Upper lobe of left lung (tissue), 6 donors: Measurements from ENCODE around the gene GNG13. TPM values are rescaled to one million over a fixed set of nuclear protein-coding genes. Genes with fewer than 3 reads are reported as not detected.

Experiments used
- ATAC-seq, 2 donors: fragments of 200-7000 bp; cut with Tn5 transposase; one replicate each; pipeline ENCODE4 v1.9.1; 2022; ENCODE audit warnings: mild to moderate bottlenecking in 2 of 2, moderate library complexity in 2 of 2; ENCODE audit not compliant: low FRiP score in 2 of 2
- DNase-seq, 2 donors: peaks; one replicate each; pipeline ENCODE4 v3.0.0-alpha.2; 2019 to 2020
- H3K27ac ChIP-seq, 4 donors: fragments of 200-600 bp; sonication (generic); one replicate each; pipeline ENCODE4 v1.5.1; 2016 to 2019
- H3K27me3 ChIP-seq, 4 donors: fragments of 200-600 bp; sonication (generic); one replicate each; pipeline ENCODE4 v1.5.1; 2017 to 2019
- H3K36me3 ChIP-seq, 4 donors: fragments of 200-600 bp; sonication (generic); one replicate each; pipeline ENCODE4 v1.5.1; 2016 to 2019
- H3K4me1 ChIP-seq, 4 donors: fragments of 200-600 bp; sonication (generic); one replicate each; pipeline ENCODE4 v1.5.1; 2018 to 2019
- H3K4me3 ChIP-seq, 4 donors: fragments of 200-600 bp; sonication (generic); one replicate each; pipeline ENCODE4 v1.5.1; 2017 to 2019; ENCODE audit warnings: mild to moderate bottlenecking in 2 of 4, moderate library complexity in 1 of 4
- H3K9me3 ChIP-seq, 4 donors: fragments of 200-600 bp; sonication (generic); one replicate each; pipeline ENCODE4 v1.5.1; 2018 to 2019
- EP300 ChIP-seq, 4 donors: sonication (generic); formaldehyde crosslinking; IDR thresholded peaks; one replicate each; pipeline ENCODE4 v1.5.1; 2017; ENCODE audit warnings: antibody characterized with exemption in 4 of 4, control low read depth in 2 of 4
- POLR2A ChIP-seq, 4 donors: fragments of 450-650 bp; IDR thresholded peaks; one replicate each; pipeline ENCODE4 v1.5.1; 2016 to 2017; ENCODE audit warnings: antibody characterized with exemption in 4 of 4, mild to moderate bottlenecking in 2 of 4
- POLR2AphosphoS5 ChIP-seq, 2 donors: sonication (generic); formaldehyde crosslinking; IDR thresholded peaks; one replicate each; pipeline ENCODE4 v1.5.1; 2017; ENCODE audit warnings: antibody characterized with exemption in 2 of 2
- WGBS, 2 donors: methylation state at CpG; one replicate each; pipeline ENCODE4 v1.1.5; 2017 to 2018; 5-methylcytosine and 5-hydroxymethylcytosine counted together
- total RNA-seq, 6 donors: library from RNA; depleted of rRNA in 4 of 6; stranded (reverse); fragments of >200 nt in 4 of 6; gene quantifications; one replicate each; pipeline versions ENCODE4 v1.1.0 to v1.2.1, GENCODE V29; 2016 to 2021
- TF ChIP-seq, protein P1 (sequence below), 6 experiments: fragments of 450-650 bp in 4 of 6; fragments of 200-600 bp in 2 of 6; sonication (generic) in 2 of 6; IDR thresholded peaks; one replicate each; pipeline ENCODE4 v1.5.1; 2016 to 2019; ENCODE audit warnings: antibody characterized with exemption in 6 of 6
- donor health status: DM: no; HTN: no; CAD: no; lungs with moderate emphysema.
- donor health status: DM: no; HTN: yes; CAD: no; lungs with severe emphysema.

Gene GNG13
- total RNA-seq, 6 donors from 2014 or later = not detected

DNA sequence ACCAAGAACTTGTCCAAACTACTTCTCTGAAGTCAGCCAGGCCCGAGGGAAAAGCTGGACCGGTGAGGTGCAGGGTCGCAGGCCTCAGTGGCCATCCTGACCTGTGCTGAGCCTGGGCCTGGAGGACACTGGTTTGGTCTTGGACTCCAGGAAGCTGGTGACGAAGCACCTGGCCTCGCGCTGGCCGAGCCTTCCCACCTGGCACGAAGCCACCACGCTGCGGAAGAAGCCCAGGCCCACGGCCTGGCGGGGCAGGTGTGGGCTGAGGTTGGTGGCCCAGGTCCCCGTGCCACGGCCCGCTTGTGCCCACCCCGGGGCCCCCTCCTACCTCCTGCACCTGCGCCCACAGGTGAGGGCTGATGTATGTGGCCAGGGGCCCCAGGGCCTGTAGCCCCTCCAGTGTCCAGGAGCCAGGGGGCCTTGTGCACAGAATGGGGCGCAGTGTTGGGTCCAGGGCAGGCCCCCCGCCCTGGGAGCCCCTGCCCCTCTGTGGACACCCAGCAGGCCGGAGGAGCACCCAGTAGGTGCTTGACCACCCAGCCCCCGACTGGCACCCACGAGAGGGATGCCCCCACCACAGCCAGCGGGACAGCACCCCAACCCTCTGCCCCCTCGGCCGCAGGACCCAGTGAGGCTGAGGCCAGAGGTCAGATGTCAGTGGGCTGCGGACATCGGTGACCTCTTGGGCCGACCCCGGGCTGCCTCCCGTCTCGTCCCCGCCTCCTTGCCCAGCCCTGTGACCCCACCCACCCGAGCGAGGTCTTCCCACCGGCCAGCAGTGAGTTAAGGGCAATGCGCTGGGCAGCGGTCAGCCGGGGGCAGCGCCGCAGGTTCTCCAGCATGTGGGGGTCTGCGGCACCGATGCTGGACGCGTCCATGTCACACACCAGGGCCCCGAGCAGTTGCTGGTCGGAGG, 26.2 kb downstream of the GNG13 start:
- 79 to 81% methylated on average over 5 to 36 of the region's 46 CpGs for WGBS, 2 donors
- Histone ChIP-seq H3K27ac (no peak overlapping the region), H3K4me3 (no peak overlapping the region), H3K9me3 (no peaks in the 10 kb centered on the region), H3K4me1 (no peaks in the 10 kb centered on the region), H3K36me3 (no peaks in the 10 kb centered on the region), H3K27me3 (peaks cover 0 to 5% (median 0%) of the 10 kb centered on the region in 4 donors)
- no peak for ATAC-seq
- no peak for TF ChIP-seq POLR2AphosphoS5 (IDR thresholded peaks at IDR 0.05)
- TF ChIP-seq, protein P1, sequence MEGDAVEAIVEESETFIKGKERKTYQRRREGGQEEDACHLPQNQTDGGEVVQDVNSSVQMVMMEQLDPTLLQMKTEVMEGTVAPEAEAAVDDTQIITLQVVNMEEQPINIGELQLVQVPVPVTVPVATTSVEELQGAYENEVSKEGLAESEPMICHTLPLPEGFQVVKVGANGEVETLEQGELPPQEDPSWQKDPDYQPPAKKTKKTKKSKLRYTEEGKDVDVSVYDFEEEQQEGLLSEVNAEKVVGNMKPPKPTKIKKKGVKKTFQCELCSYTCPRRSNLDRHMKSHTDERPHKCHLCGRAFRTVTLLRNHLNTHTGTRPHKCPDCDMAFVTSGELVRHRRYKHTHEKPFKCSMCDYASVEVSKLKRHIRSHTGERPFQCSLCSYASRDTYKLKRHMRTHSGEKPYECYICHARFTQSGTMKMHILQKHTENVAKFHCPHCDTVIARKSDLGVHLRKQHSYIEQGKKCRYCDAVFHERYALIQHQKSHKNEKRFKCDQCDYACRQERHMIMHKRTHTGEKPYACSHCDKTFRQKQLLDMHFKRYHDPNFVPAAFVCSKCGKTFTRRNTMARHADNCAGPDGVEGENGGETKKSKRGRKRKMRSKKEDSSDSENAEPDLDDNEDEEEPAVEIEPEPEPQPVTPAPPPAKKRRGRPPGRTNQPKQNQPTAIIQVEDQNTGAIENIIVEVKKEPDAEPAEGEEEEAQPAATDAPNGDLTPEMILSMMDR (IDR thresholded peaks at IDR 0.05) = no peak
- TF ChIP-seq POLR2A (IDR thresholded peaks at IDR 0.05) = no peak
- TF ChIP-seq EP300 (IDR thresholded peaks at IDR 0.05) = no peak
- DNase-seq = peak in 1 of 2 donors; percentile 78

DNA sequence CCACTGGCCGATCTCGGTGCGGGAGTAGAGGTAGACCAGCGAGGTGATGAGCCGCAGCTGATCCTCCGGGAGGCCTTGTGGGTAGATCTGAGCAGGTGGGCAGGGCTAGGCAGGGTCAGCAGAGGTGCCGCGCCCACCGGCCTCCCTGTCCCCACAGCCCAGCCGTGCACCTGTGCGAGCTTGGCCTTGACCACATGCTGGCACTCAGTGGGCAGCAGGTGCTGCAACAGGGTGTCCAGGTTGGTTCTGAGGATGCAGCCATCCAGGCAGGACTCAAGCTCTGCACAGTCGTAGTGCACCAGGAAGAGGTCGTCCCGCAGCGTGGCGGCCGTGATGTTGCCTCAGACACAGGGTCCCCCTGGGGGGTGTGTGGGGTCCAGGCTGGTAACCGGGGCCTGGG, 27.6 kb downstream of the GNG13 start:
- Histone ChIP-seq H3K27me3 (peaks cover 0 to 5% (median 0%) of the 10 kb centered on the region in 4 donors), H3K4me3 (no peak overlapping the region), H3K36me3 (no peaks in the 10 kb centered on the region), H3K4me1 (no peaks in the 10 kb centered on the region), H3K9me3 (no peaks in the 10 kb centered on the region), H3K27ac (no peak overlapping the region)
- DNase-seq = peak in 1 of 2 donors; percentile 76
- ATAC-seq = no peak
- WGBS, 2 donors = 77 to 88% methylated on average over 2 to 12 of the region's 18 CpGs
- TF ChIP-seq, protein P1 (IDR thresholded peaks at IDR 0.05) = no peak
- TF ChIP-seq POLR2AphosphoS5 (IDR thresholded peaks at IDR 0.05) (no peak), EP300 (IDR thresholded peaks at IDR 0.05) (no peak)

DNA sequence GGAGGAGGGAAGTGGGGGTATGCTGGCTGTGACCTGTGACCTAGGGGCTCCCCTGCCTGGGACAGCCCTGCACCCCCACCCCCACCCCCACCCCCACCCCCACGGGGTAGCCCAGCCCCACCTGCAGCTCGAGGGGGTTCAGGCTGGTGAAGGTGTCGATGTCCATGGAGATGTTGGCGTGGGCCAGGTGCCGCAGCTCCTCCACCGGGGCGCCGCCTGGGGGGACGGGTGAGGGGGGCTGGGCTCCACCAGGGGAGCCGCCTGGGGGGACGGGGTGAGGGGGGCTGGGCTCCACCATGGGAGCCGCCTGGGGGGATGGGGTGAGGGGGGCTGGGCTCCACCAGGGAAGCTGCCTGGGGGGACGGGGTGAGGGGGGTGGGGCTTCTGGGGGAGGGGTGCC, 30.1 kb downstream of the GNG13 start:
- Histone ChIP-seq H3K27me3 (peaks cover 0 to 5% (median 0%) of the 10 kb centered on the region in 4 donors), H3K27ac (no peak overlapping the region), H3K4me1 (no peaks in the 10 kb centered on the region), H3K36me3 (no peaks in the 10 kb centered on the region), H3K4me3 (no peak overlapping the region), H3K9me3 (no peaks in the 10 kb centered on the region)
- TF ChIP-seq, protein P1 (IDR thresholded peaks at IDR 0.05) = no peak
- no peak for TF ChIP-seq POLR2AphosphoS5 (IDR thresholded peaks at IDR 0.05)
- no peak for TF ChIP-seq EP300 (IDR thresholded peaks at IDR 0.05)
- TF ChIP-seq POLR2A (IDR thresholded peaks at IDR 0.05) = no peak
- ATAC-seq (no peak), DNase-seq (peak in 1 of 2 donors; percentile 38)
- 20 to 71% methylated on average over 1 to 9 of the region's 13 CpGs for WGBS, 2 donors

DNA sequence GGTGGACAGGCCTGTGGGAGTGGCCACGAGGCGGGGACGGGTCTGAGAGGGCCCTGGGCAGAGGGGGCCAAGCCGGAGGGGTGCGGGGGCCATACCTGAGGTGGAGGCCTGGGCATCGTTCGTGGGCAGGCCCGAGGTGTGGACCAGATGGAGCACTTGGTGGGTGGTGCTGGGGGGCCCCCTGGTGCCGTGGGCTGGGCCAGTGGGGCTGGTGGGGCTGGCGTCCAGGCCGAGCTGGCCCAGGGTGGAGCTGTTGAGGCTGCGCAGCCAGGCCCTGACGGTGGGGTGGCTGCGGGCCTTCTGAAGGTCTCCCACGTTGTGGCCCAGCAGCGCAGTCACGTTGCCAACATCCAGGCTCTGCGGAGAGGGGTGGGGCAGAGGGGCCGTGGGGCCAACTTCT, 30.6 kb downstream of the GNG13 start:
- DNase-seq (peak in 1 of 2 donors; percentile 77), ATAC-seq (no peak)
- Histone ChIP-seq H3K4me3 (no peak overlapping the region), H3K9me3 (no peaks in the 10 kb centered on the region), H3K4me1 (no peaks in the 10 kb centered on the region), H3K27me3 (peaks cover 0 to 5% (median 0%) of the 10 kb centered on the region in 4 donors), H3K27ac (no peak overlapping the region), H3K36me3 (no peaks in the 10 kb centered on the region)
- 79 to 86% methylated on average over 4 to 12 of the region's 19 CpGs for WGBS, 2 donors
- TF ChIP-seq, protein P1 (IDR thresholded peaks at IDR 0.05) = no peak
- TF ChIP-seq POLR2AphosphoS5 (IDR thresholded peaks at IDR 0.05) (no peak), EP300 (IDR thresholded peaks at IDR 0.05) (no peak), POLR2A (IDR thresholded peaks at IDR 0.05) (no peak)
